ENCODE results near the gene TYW5. TPM values are rescaled to one million over a fixed set of nuclear protein-coding genes. Genes with fewer than 3 reads are reported as not detected.

Gene TYW5, protein sequence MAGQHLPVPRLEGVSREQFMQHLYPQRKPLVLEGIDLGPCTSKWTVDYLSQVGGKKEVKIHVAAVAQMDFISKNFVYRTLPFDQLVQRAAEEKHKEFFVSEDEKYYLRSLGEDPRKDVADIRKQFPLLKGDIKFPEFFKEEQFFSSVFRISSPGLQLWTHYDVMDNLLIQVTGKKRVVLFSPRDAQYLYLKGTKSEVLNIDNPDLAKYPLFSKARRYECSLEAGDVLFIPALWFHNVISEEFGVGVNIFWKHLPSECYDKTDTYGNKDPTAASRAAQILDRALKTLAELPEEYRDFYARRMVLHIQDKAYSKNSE
- total RNA-seq, result 16.5 TPM

DNA sequence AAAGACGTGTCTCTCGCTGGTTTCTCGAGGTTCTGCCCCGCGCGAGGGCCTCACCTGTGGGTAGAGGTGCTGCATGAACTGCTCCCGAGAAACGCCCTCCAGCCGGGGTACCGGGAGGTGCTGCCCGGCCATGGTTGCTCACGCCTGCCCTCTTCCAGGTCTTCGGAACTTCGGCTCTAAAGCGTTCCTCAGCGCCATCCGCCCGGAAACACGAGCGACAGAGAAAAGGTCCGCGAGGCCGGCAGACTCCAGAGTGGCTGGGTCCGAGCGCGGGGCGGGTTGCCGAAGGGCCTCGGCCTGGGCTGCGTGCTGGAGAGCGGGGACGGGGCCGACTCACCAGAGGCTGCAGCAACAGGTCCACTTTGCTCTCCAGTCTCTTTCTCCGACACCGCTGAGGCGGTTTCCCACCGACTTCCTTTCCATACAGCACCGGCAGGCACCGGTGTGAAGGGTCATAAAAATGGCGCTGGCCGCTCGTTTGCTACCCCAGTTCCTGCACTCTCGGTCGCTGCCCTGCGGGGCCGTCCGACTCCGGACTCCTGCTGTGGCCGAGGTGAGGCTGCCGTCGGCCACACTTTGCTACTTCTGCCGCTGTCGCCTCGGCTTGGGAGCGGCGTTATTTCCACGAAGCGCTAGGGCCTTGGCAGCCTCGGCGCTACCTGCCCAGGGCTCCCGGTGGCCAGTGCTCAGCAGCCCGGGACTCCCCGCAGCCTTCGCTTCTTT lies at the start of gene TYW5, which contains the start of gene MAIP1:
Gene TYW5, minus strand, starts transcription at position 153 of the 723 bp plus-strand sequence. Its CDS starts 21 bp downstream, at position 132.
Gene MAIP1, plus strand, starts transcription at position 244 of the 723 bp plus-strand sequence. Its CDS starts 217 bp downstream, at position 461.
- peak; percentile 93 for DNase-seq

DNA sequence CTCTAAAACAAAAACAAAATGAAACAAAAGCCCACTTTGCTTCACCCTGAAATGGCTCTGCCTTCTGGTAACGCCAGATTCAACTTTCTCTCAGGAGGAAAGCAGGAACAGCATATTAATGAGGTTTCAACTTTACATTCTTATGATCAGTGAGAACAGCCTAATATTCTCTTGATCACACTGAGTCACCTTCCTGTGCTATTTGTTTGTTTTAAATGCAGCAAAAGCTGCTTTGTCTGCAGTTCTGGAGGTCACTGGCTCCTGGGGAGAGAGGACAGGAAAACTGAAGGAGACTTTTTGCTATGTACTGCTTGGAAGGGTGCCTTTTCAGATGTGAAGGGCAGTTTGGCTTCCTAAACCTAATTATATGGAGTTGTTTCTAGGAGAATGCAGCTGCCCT lies 48.2 kb upstream of the TYW5 start:
- no peak for DNase-seq

DNA sequence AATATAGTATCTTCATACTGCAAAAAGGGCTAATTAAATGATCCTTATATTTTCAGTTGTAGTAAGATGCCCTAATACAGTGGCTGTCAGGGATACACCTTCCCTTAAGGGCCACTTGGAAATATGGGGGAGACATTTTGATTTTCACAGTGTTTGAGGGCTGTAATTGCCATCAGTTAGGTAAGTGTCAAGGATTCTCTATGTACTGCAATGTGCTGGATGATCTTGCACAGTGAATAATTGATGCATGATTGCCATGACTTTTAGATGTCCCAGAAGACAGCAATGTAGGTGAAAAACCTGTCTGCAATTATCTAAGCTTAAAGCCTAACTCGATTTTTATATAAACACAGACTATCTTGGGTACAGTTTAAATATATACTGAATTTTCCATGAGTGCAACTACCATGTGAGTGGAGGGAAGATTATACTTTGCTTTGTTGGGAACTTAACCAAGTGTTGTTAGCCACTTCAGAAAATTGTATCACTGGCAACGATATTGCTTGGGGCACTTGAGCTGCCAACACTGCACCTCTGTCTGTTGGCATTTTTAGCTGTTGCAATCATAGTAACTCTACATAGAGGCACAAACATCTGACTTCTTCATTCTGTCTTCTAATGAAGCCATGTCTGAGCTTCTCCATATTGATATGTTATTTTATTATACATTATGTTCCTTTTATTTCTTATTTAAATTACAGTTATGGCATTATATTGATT lies 45.3 kb upstream of the TYW5 start:
- no peak for DNase-seq

DNA sequence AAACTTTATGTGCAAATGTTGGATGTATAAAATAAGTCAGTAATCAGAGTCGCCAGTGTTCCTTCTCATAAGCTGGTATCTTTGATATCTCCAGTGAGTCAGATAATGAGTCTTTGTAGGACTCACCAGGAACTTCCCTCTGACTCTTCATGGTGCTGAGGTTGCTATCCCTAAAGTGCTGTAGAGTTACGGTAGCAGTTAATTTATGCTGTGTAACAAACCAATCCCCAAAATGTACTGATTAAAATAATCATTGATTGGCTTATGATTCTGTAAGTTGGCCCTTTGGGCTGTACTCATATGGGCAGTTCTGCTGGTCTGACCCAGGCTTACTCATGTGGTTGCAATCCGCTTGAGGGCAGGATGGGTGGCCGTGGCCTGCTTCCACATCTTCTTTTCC lies 43.9 kb upstream of the TYW5 start:
- no peak for DNase-seq

DNA sequence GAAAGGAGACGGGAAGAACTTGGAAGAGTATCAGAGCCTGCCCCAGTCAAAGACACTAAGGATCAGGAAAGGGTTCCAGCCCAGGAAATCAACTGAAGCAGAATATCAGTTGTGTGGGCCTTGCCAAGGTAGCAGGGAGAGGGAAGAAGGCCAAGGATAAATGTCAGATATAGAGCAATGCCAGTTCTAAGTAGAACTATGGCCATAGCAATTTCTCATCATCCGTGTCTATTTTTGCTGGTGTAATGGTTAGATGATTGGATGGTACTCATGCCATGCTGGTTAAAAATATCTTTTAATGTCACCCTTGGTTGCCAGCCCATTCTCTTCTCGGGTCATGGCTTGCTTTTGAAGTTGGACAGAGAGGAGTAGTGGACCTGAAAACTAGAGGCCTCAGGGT lies 42.0 kb upstream of the TYW5 start:
- no peak for DNase-seq

DNA sequence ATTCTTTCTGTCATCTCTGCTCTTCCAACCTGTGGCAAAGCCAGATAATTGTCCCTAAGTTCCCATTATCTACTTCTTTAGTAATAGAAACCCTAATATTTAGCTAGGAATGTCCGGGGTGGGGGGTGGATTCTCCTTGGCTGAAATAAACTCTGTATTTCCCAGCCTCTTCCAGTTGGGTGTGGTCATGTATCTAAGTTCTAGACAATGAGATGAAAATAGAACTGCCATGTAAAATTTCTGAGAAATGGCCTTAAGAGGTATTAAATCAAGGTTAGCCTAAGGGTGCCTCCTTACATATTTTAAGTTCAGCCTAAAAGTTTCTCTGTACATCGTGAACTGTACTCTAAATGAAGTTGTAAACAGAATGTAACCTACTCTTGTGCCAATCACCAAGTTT lies 39.6 kb upstream of the TYW5 start:
- DNase-seq, result no peak

DNA sequence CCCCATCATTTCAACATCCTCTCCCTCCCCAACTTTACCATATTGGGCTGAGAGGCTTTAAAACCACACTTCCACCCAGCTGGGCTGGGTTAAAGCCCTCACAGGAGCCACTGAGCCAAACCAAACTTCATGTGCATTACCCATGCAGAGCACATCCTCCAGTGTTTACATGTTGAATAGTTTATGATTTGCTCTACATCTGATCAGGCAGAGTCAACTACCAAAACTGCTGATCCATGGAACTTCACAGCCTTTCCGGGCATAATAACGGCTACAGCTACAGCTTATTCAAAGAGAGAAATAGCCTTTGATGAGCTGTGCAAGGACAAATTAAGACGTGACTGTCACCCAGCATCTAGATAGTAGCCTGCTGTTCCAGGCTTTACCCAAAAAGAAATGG lies 39.1 kb upstream of the TYW5 start:
- no peak for DNase-seq

DNA sequence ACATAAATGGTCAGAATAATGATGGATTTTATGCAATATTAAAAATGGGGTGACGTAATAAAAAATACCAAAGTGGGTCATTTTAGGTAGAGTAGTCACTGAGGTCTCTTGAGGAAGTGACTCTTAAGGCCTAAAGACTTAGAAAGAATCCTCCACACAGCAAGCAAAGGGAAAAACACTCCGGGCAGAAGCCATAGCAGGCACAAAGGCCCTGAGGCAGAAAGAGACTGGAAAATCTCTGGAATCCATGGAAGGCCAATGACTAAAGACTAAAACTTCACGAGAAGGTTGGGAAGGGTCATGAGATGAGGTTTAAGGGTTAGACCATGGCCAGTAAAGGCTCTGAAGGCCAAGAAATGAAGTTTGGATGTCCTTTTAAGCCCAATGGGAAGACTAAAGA lies 37.0 kb upstream of the TYW5 start:
- DNase-seq, result no peak

DNA sequence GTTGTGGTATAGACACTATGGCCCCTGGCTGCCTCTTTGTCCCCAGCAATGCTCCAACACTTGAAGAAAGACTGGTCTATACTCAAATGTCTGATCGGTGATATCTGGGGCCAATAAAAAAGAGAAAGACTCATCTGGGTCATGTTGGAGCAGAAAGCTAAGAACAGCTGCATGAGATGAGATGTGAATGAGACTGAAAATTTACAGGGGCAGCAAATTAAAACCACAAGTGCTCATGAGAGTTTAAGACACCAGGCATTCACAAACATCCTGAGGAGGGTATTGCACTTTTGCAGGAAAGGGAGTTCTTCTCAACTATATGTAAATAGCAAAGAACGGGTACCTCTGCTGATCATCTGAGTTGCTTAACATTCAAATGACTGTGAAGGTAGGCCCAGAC lies 36.4 kb upstream of the TYW5 start:
- no peak for DNase-seq

DNA sequence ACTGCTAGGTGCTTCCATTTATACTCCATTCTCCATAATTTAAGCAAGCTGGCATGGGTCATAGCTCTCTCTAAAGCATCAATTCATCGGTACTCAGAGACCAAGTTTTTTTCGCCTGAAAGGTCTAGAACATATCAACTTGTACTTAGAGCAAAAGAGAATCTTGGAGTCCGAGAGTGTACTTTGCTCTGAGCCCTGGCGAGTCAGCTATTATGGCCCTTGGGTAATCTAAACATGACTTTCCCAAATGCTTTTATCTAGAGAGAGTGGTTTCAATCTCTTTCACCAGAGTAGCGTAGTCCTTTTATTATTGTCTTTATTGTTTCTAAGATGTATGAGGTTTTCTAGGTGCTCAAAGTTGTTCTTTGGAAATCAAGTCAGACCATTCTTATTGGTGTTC lies 34.5 kb upstream of the TYW5 start:
- DNase-seq, result no peak

DNA sequence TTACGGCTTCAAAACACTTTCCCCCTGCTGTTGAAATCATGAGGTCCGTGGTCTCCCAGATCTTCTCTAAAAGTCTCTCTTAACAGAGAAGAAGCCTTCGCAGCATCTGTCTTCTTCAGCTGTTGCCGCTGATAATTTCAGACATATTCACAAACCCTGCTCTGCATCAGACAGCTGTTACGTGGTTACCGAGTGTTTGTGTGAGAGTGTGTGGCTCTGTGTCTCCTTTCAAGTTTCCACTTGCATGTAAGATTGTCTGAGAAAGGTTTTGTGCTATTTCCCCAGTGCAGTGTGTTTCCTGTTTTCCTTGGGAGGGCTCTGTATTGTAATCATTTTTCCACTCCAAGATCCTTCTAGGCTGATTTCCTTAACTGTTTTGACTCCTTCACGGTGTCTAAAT lies 32.9 kb upstream of the TYW5 start:
- DNase-seq, result peak; percentile 12

DNA sequence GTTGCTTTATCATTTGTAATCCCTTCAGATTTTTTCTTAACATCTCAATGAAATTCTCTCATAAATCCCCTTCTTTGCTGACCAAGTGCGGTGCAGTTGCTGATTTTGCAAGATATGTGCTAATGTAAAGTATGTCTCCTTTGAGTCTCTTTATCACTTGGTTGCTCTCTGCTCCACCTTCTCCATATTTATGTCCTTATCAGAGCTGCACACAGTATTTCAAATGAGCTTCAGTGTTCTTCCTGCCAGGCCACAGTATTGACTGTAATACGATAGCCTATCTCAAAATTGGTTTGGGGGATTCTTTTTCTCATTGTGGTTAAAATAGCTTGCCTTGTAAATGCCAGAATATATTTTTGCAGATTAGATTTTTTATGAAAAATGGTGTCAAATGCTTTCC lies 32.3 kb upstream of the TYW5 start:
- DNase-seq, result no peak

DNA sequence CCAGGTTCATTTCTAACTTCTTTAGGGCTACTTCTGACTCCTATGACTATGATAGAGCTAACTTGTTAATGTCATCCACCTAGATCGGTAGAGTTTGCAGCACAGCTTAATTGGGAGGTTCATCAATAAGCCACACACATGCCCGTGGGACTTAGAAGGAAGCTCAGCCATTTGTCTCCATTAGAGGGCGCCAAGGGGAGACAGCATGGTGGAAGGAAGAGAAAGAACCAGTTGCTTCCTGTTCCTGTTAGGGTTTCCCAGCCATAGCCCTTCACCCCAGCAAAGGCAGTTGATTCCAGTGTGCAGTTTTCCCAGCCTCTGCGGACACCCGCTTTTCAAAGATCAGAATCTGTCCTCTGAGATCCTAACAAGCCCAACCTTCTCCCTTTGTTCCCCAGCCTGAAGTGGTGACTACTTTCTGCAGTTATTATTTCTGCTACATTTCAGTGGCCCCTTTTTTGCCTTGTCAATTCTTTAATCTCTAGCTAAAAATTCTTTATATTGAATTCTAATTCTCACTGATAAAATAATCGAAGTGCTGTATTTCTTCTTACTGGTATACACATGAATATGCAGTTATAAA lies 30.4 kb upstream of the TYW5 start:
- DNase-seq, result no peak

DNA sequence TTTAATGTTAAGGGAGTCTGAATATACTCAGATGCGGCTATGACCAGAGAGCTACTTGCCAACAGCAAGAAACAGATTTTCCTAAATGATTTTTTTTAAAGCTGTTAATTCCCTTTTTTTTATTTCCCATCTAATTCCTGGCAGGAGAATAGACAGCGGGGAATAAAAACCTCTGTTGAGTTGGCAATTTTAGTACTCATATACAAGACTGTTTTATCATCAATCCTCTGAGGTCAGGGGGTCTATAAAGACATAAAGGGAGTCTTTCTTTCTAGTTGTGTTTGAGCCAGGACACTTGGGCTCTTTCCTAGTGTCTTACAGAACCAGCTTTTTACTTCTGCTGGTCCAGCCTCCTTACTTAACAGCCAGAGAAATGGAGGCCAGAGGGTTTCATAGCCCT lies 29.5 kb upstream of the TYW5 start:
- DNase-seq, result no peak

DNA sequence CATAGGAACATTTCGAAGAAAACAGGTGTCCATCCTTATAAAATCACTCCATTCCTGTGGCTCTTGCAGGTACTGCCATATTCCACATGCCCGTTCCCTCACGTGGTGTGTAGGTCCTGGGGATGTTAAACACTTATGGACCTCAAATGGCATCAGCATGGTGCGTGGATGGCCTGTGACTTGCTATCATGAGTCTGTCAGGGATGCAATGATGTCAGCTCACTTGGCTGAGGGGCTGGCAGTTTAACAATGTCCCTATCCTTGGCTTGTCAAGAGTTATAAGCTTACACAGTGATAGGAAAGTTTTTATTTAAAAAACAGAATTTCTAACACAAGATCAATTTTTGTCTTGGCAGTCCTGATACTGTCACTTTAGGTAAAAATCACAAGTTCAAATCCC lies 28.9 kb upstream of the TYW5 start:
- no peak for DNase-seq

DNA sequence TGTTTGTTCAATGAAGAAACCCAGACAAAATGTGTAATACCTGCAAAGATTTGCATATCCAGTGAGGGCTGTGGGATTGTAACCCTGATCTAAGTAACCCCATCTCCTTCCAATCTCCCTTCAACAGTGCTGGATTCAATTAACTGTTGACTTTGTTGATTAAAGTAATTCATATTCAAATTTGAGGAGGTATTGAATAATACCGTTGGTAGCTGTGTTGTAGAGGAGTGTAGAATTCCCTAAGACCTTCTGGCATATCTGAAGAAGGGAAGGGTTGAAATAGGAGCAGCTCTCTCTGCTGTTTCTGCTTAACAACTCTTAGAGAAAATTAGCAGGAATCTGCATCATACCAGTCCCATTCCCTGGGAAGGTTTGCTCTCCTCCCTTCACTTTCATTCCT lies 28.2 kb upstream of the TYW5 start:
- no peak for DNase-seq

DNA sequence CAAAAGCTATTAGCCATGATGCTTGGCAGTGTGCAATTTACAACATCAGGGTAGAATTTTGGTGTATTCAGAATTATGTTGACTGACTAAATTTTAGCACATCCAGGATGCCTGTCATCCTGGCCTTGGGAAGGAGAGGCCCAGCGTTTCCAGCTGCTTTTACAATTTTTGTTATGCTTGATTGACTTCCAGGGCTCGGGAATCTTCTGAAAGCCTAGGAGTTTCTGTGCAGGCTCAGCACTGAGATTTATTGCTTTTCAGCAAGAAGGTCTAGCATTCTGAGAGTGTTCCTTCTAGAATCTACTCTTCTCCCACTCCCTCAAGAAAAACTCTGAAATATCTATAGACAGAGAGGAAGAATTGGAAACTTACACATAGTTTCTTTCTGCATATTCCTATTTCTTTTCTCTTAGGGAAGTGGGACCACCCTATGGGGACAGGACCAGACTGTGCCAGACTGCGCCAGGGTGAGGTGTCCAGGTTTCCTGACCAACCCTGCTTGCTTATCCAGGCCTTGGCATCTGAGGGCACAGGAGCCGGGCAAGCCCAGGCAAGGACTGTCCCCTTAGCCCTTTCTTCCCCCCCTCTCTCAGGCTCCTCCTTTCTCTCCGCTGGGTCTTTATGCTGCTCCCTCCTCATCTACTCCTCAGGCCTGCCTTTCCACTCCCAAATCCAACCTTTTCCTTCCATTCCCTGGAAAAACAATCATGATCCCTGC lies 27.0 kb upstream of the TYW5 start:
- DNase-seq, result no peak

DNA sequence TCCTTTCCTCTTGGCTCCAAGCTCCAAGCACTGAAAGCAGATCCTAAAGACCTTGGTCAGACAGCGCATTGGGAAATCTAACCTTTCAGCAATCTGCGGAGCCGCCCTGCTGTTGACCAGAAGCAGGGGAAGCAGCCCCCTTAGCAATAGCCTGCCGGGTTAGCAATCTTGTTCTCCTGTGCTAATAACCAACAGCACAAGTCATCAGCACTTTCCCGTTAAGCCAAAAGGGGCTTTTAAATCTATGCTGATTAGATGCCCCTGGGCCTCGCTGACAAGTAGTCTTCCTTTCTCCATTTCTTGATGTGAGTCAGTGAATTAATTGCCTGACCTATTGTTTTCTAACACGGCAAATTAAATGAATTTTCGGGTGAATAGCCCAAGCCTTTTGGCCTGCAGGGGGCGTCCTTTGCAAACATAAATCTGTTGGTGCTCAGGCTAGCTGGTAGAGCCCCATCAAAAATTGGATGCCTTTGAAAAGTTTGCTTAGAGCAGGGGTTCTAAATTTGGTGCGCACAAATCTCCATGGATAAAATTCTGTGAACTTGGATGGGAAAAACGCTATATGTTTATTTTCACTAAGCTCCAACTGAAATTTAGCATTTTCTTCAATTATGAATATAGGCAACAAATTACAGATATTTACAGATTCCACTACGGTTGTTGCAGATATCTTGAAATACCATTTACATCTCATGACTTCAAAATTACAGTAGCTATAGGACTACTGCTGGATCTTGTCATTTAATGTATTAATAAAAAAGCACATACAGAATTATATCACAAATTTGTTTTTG lies 24.7 kb upstream of the TYW5 start:
- DNase-seq, result peak; percentile 63

DNA sequence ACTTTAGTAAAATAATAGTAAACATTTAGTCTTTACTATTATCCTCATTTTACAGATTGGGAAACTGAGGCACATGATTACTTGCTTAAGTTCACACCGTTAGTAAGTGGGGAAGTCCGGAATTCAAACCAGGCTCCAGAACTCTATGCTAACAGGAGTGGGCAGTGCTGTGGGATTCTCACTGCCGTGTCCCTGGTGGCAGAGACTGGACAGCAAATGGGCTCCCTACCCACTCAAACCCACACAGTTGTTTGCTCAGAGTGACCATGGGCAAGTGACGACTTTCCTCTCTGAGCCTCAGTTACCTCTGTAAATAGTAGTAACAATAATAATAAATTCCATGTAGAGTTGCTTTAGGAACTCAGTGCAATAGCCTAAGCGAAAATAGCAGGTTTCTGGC lies 24.1 kb upstream of the TYW5 start:
- no peak for DNase-seq

DNA sequence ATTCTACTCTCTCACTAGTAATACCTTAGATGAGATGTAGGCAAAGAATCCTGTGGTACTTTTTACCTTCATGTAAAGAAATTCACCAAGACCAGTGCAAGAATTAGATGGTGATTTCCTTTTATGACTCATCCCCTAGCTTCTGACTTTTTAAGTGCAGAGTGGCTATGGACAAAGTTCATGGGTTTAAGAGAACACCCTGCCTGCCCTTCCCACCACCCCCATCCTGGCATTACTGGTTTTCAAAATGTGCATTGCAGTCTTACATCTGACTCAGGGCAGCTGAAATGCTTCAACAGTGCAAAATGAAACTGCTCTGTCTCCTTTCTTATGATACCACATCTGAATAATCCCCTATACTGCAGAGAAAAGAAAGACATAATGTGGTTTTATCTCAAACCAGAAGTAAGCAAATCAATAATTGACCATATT lies 22.7 kb upstream of the TYW5 start:
- no peak for DNase-seq

DNA sequence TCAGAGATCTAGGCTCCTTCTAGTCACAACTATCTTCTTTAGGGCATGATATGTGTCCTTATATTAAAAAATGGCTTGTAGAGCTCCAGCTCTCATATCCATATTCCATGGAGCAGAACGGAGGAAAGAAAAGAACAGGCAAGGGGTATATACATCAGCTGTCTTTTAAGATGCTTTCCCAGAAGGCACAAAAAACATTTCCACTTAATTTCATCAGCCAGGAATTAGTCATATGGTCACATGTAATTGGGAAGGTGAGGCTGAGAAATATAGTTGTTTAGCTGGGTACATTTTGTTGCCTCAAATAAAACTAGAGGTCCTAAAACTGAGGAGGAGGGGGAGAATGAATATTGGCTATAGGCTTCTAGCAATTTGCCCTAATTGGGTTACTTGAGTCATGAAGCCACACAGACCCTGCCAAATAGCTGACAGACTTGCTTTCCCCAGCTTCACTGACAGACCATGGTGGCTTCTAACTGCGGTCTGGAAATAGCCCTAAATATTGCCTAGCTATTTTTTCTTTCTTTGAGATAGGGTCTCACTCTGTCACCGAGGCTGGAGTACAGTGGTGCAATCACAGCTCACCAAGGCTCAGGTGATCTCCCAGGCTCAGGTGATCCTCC lies 20.1 kb upstream of the TYW5 start:
- DNase-seq, result no peak

All from occipital lobe (tissue), 2 donors.